Gastroesophageal sphincter (tissue), 4 donors: ENCODE measurements around the gene CCDC171. TPM values are rescaled to one million over a fixed set of nuclear protein-coding genes. Genes with fewer than 3 reads are reported as not detected.

ENCODE experiments used
- ATAC-seq: fragments of 150-250 bp; one replicate; pipeline ENCODE4 v1.9.1; 2016; ENCODE audit warnings: mild to moderate bottlenecking, moderate library complexity
- H3K27ac ChIP-seq, 4 donors: fragments of 200-600 bp; sonication (generic) in 3 of 4; 1 replicate in 3 of 4; 2 replicates in 1 of 4; pipeline ENCODE4 v1.5.1; 2016 to 2019
- H3K27me3 ChIP-seq: fragments of 200-600 bp; sonication (generic); one replicate; pipeline ENCODE4 v1.5.1; 2019
- H3K36me3 ChIP-seq, 2 donors: fragments of 200-600 bp; sonication (generic); one replicate each; pipeline ENCODE4 v1.5.1; 2019; ENCODE audit warnings: control low read depth in 1 of 2
- H3K4me1 ChIP-seq, 3 donors: fragments of 200-600 bp; sonication (generic); 1 replicate in 2 of 3; 2 replicates in 1 of 3; pipeline ENCODE4 v1.5.1; 2016 to 2019; ENCODE audit warnings: control low read depth in 2 of 3
- H3K4me3 ChIP-seq, 2 donors: fragments of 200-600 bp; sonication (generic); one replicate each; pipeline ENCODE4 v1.5.1; 2019; ENCODE audit warnings: mild to moderate bottlenecking in 1 of 2, moderate library complexity in 1 of 2
- H3K9me3 ChIP-seq, 3 donors: fragments of 200-600 bp; sonication (generic); one replicate each; pipeline ENCODE4 v1.5.1; 2017 to 2019; ENCODE audit warnings: control low read depth in 2 of 3
- CTCF ChIP-seq, 4 experiments: fragments of 200-600 bp in 2 of 4; fragments of 450-650 bp in 2 of 4; sonication (generic) in 1 of 4; IDR thresholded peaks; one replicate each; pipeline ENCODE4 v1.5.1; 2017 to 2019; ENCODE audit warnings: antibody characterized with exemption in 4 of 4, mild to moderate bottlenecking in 2 of 4, moderate library complexity in 2 of 4
- EP300 ChIP-seq: sonication (generic); formaldehyde crosslinking; IDR thresholded peaks from one replicate; pipeline ENCODE4 v1.6.1; 2017; ENCODE audit warnings: antibody characterized with exemption, mild to moderate bottlenecking
- POLR2A ChIP-seq, 2 donors: fragments of 450-650 bp; IDR thresholded peaks; one replicate each; pipeline ENCODE4 v1.6.1; 2017; ENCODE audit warnings: antibody characterized with exemption in 2 of 2, mild to moderate bottlenecking in 2 of 2, moderate library complexity in 1 of 2
- POLR2AphosphoS5 ChIP-seq: sonication (generic); formaldehyde crosslinking; IDR thresholded peaks from one replicate; pipeline ENCODE4 v1.6.1; 2017; ENCODE audit warnings: antibody characterized with exemption
- WGBS, 2 donors: methylation state at CpG; one replicate each; pipeline ENCODE4 v1.1.5; 2018; ENCODE audit warnings: low coverage in 1 of 2; 5-methylcytosine and 5-hydroxymethylcytosine counted together
- total RNA-seq, 4 donors: library from RNA; depleted of rRNA; stranded (reverse); fragments of >200 nt; gene quantifications; one replicate each; pipeline ENCODE4 v1.1.0, GENCODE V29; 2016

Gene CCDC171
- total RNA-seq, 4 donors from 2014 or later, result 0.94 to 4.5 (median 2.8) TPM

- ATAC-seq, result no peak
- TF ChIP-seq POLR2A (IDR thresholded peaks at IDR 0.05), result no peak
- Histone ChIP-seq H3K4me1 (peaks cover 0 to 7% (median 0%) of the 10 kb centered on the region in 3 donors), H3K27ac (no peak overlapping the region), H3K36me3 (no peaks in the 10 kb centered on the region), H3K27me3 (no peaks in the 10 kb centered on the region), H3K4me3 (no peak overlapping the region), H3K9me3 (no peaks in the 10 kb centered on the region)
- WGBS, 2 donors, result 51 to 61% methylated on average over 5 of the region's 5 CpGs
Observed at GRCh38 chr9:15735083-15735857, 182.4 kb downstream of the CCDC171 start.

GRCh38 chr9:15736569-15736968 is 183.7 kb downstream of the CCDC171 start:
- Histone ChIP-seq H3K27me3 (no peaks in the 10 kb centered on the region), H3K36me3 (no peaks in the 10 kb centered on the region), H3K4me1 (peaks cover 0 to 7% (median 0%) of the 10 kb centered on the region in 3 donors), H3K27ac (no peak overlapping the region), H3K4me3 (no peak overlapping the region), H3K9me3 (no peaks in the 10 kb centered on the region)
- TF ChIP-seq POLR2AphosphoS5 (no peak), CTCF (IDR thresholded peaks at IDR 0.05) (no peak), EP300 (no peak), POLR2A (IDR thresholded peaks at IDR 0.05) (no peak)
- no peak for ATAC-seq
- WGBS, 2 donors, result 100% methylated on average over 4 to 5 of the region's 6 CpGs

DNA sequence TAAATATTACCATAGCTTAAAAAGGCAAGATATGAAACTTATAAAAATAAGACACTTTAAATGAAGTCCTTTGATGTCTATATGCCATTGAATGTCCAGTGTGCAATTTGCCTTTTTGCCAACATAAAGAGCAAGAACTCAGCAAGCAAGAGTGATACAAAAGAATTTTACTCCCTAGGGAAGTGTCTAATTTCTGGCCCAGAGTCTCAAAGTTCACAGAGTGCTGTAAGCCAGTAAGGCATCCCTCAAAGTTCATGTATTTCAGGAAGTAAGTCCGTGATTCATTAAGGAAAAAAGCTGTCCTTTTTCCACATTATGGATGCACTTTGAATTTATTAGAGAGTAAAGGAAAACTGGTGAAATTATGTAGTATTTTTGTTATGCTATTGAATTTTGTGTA is 185.2 kb downstream of the CCDC171 start:
- Histone ChIP-seq H3K27ac (no peak overlapping the region), H3K36me3 (no peaks in the 10 kb centered on the region), H3K4me1 (peaks cover 0 to 7% (median 0%) of the 10 kb centered on the region in 3 donors), H3K27me3 (no peaks in the 10 kb centered on the region), H3K4me3 (no peak overlapping the region), H3K9me3 (no peaks in the 10 kb centered on the region)
- TF ChIP-seq CTCF (IDR thresholded peaks at IDR 0.05), result no peak
- TF ChIP-seq POLR2AphosphoS5, result no peak
- TF ChIP-seq EP300, result no peak
- no peak for TF ChIP-seq POLR2A (IDR thresholded peaks at IDR 0.05)
- 63 to 86% methylated on average over 1 of the region's 1 CpG for WGBS, 2 donors
- no peak for ATAC-seq

DNA sequence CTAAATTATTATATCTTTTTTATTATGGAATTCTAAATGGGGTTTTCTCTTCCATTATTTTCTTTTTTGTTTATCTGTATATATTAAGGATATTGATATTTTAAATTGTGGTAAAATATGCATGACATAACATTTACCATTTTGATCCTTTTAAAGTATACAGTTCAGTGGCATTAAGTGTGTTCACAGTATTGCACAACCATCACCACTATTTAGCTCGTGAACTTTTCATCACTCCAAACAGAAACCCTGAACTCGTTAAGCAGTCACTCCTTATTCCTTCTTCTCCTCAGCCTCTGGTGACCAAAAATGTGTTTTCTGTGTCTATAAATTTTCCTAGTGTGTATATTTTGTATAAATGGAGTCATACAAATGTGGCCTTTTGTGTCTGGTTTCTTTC is 188.2 kb downstream of the CCDC171 start:
- H3K4me3 ChIP-seq, result no peak overlapping the region
- no peaks in the 10 kb centered on the region for H3K9me3 ChIP-seq
- no peak for TF ChIP-seq POLR2A (IDR thresholded peaks at IDR 0.05)
- no peak for TF ChIP-seq POLR2AphosphoS5
- TF ChIP-seq CTCF (IDR thresholded peaks at IDR 0.05), result no peak
- no peak for TF ChIP-seq EP300
- 82 to 92% methylated on average over 1 of the region's 2 CpGs for WGBS, 2 donors
- no peak for ATAC-seq
- no peaks in the 10 kb centered on the region for H3K4me1 ChIP-seq
- H3K36me3 ChIP-seq, result peaks cover 0 to 5% of the 10 kb centered on the region in 2 donors
- no peaks in the 10 kb centered on the region for H3K27me3 ChIP-seq
- H3K27ac ChIP-seq, result no peak overlapping the region

DNA sequence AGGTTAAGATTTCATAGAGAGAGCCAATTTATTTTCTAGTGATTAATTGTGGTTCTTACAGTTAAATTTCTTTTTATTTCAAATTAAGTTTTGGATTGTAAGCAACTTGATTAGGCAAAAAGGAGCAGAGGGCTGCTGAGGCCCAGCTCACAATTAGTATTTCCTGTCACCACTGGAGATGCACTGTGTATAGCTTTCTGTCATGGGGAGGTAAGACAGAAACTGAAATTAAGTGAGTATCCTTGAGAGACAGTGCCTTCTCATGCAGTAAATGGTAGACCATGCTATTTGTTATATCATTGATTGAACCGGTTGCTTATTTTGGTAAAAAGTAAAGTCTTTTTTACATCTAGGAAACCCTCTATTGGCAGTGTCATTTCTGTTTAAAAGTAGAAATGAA is 190.7 kb downstream of the CCDC171 start:
- H3K4me1 ChIP-seq, result no peaks in the 10 kb centered on the region
- WGBS, 2 donors, result 67 to 83% methylated on average over 1 of the region's 1 CpG
- H3K36me3 ChIP-seq, result peaks cover 0 to 13% of the 10 kb centered on the region in 2 donors
- no peak overlapping the region for H3K4me3 ChIP-seq
- no peaks in the 10 kb centered on the region for H3K27me3 ChIP-seq
- TF ChIP-seq CTCF (IDR thresholded peaks at IDR 0.05) (no peak), EP300 (no peak), POLR2AphosphoS5 (no peak), POLR2A (IDR thresholded peaks at IDR 0.05) (no peak)
- no peak for ATAC-seq
- H3K27ac ChIP-seq, result no peak overlapping the region
- no peaks in the 10 kb centered on the region for H3K9me3 ChIP-seq
